Hematopoietic multipotent progenitor cell treated with erythropoietin and hydrocortisone succinate and interleukin-3 and kit ligand, for 8 days (in vitro differentiated cells): Measurements from ENCODE around the gene TMEM109.

ENCODE experiments used
- DNase-seq: peaks from one replicate; pipeline ENCODE4 v3.0.0-alpha.2; 2015

The TMEM109 gene

GRCh38 chr11:60972182-60973030 lies 58.4 kb downstream of the TMEM109 start:
- no peak for DNase-seq
